H9 (cell line): ENCODE results near the gene LIPE. TPM values are rescaled to one million over a fixed set of nuclear protein-coding genes. Genes with fewer than 3 reads are reported as not detected.

ENCODE experiments used
- DNase-seq: peaks from one replicate; pipeline ENCODE4 v3.0.0-alpha.2; 2017
- H2AFZ ChIP-seq: one replicate; pipeline ENCODE4 v1.6.1; 2013; ENCODE audit warnings: mild to moderate bottlenecking, low read length, control low read depth, moderate library complexity
- H2AK5ac ChIP-seq: 2 replicates; pipeline ENCODE4 v1.6.1; 2013; ENCODE audit warnings: low read length, control low read depth, mixed read lengths; ENCODE audit not compliant: insufficient read length
- H2BK120ac ChIP-seq: one replicate; pipeline ENCODE4 v1.6.1; 2013; ENCODE audit warnings: low read depth, mild to moderate bottlenecking, low read length, control low read depth, inconsistent platforms; ENCODE audit not compliant: poor library complexity, severe bottlenecking
- H2BK12ac ChIP-seq: 2 replicates; pipeline ENCODE4 v1.6.1; 2013; ENCODE audit warnings: low read length, control low read depth, mixed read lengths, low read depth; ENCODE audit not compliant: insufficient read length
- H2BK15ac ChIP-seq: 2 replicates; pipeline ENCODE4 v1.6.1; 2013; ENCODE audit warnings: low read depth, low read length, control low read depth
- H2BK20ac ChIP-seq: one replicate; pipeline ENCODE4 v1.6.1; 2013; ENCODE audit warnings: low read depth, mild to moderate bottlenecking, low read length, control low read depth, inconsistent platforms; ENCODE audit not compliant: poor library complexity, severe bottlenecking
- H2BK5ac ChIP-seq: 2 replicates; pipeline ENCODE4 v1.6.1; 2013; ENCODE audit warnings: low read length, control low read depth, mixed read lengths; ENCODE audit not compliant: insufficient read length
- H3K14ac ChIP-seq: 2 replicates; pipeline ENCODE4 v1.6.1; 2013; ENCODE audit warnings: low read length, control low read depth; ENCODE audit not compliant: insufficient read depth
- H3K18ac ChIP-seq: 2 replicates; pipeline ENCODE4 v1.6.1; 2013; ENCODE audit warnings: low read depth, mild to moderate bottlenecking, mixed read lengths, low read length, control low read depth; ENCODE audit not compliant: insufficient read length
- H3K23ac ChIP-seq: 2 replicates; pipeline ENCODE4 v1.6.1; 2013; ENCODE audit warnings: low read length, control low read depth, mixed read lengths, low read depth; ENCODE audit not compliant: insufficient read length
- H3K23me2 ChIP-seq: 2 replicates; pipeline ENCODE4 v1.6.1; 2013; ENCODE audit warnings: low read depth, mild to moderate bottlenecking, mixed read lengths, low read length, control low read depth; ENCODE audit not compliant: insufficient read length, poor library complexity, severe bottlenecking
- H3K27ac ChIP-seq: 2 replicates; pipeline ENCODE4 v1.5.1; 2013; ENCODE audit warnings: low read length, control low read depth, mixed read lengths, low read depth; ENCODE audit not compliant: insufficient read length
- H3K27me3 ChIP-seq: 2 replicates; pipeline ENCODE4 v1.6.1; 2013; ENCODE audit warnings: low read length, control low read depth, inconsistent platforms; ENCODE audit not compliant: insufficient read depth
- H3K4ac ChIP-seq: 2 replicates; pipeline ENCODE4 v1.6.1; 2013; ENCODE audit warnings: low read depth, mild to moderate bottlenecking, control low read depth, inconsistent platforms, low read length, moderate library complexity
- H3K4me1 ChIP-seq: 2 replicates; pipeline ENCODE4 v1.6.1; 2013; ENCODE audit warnings: low read length, control low read depth, inconsistent platforms; ENCODE audit not compliant: insufficient read depth
- H3K4me2 ChIP-seq: 2 replicates; pipeline ENCODE4 v1.6.1; 2013; ENCODE audit warnings: low read length, control low read depth, mixed read lengths; ENCODE audit not compliant: insufficient read length, insufficient read depth
- H3K56ac ChIP-seq: 2 replicates; pipeline ENCODE4 v1.6.1; 2013; ENCODE audit warnings: low read depth, mild to moderate bottlenecking, mixed read lengths, low read length, control low read depth; ENCODE audit not compliant: insufficient read length
- H3K79me1 ChIP-seq: 2 replicates; pipeline ENCODE4 v1.6.1; 2013; ENCODE audit warnings: low read depth, mild to moderate bottlenecking, moderate library complexity, low read length, control low read depth, inconsistent platforms; ENCODE audit not compliant: insufficient read depth, poor library complexity, severe bottlenecking
- H3K79me2 ChIP-seq: 2 replicates; pipeline ENCODE4 v1.6.1; 2013; ENCODE audit warnings: low read length, control low read depth, inconsistent platforms; ENCODE audit not compliant: insufficient read depth
- H3K9ac ChIP-seq: 2 replicates; pipeline ENCODE4 v1.6.1; 2013; ENCODE audit warnings: low read length, control low read depth, mixed read lengths; ENCODE audit not compliant: insufficient read length; ENCODE audit errors: extremely low read depth
- H3K9me3 ChIP-seq: one replicate; pipeline ENCODE4 v1.6.1; 2013; ENCODE audit warnings: low read depth, low read length, inconsistent platforms; ENCODE audit not compliant: control insufficient read depth
- H3T11ph ChIP-seq: one replicate; pipeline ENCODE4 v1.6.1; 2013; ENCODE audit warnings: mild to moderate bottlenecking, low read length, control low read depth, inconsistent platforms
- H4K20me1 ChIP-seq: one replicate; pipeline ENCODE4 v1.6.1; 2013; ENCODE audit not compliant: control insufficient read depth, insufficient read length, insufficient read depth
- H4K5ac ChIP-seq: 2 replicates; pipeline ENCODE4 v1.6.1; 2013; ENCODE audit warnings: low read depth, mild to moderate bottlenecking, mixed read lengths, low read length, control low read depth; ENCODE audit not compliant: insufficient read length
- H4K8ac ChIP-seq: replicated peaks from 2 replicates; pipeline ENCODE4 v1.6.1; 2013; ENCODE audit warnings: low read length, control low read depth, mixed read lengths, low read depth; ENCODE audit not compliant: insufficient read length
- H4K91ac ChIP-seq: 2 replicates; pipeline ENCODE4 v1.6.1; 2013; ENCODE audit warnings: low read depth, mild to moderate bottlenecking, moderate library complexity, mixed read lengths, low read length, control low read depth; ENCODE audit not compliant: insufficient read length
- H3K27ac Mint-ChIP-seq, 3 experiments: 2 replicates in 2 of 3; 3 replicates in 1 of 3; pipeline ENCODE4 v1.8.0; 2020 to 2021; ENCODE audit warnings: mixed read lengths in 3 of 3, mild to moderate bottlenecking in 1 of 3, moderate library complexity in 1 of 3
- H3K27me3 Mint-ChIP-seq: 2 replicates; pipeline ENCODE4 v1.8.0; 2021; ENCODE audit warnings: low read depth, mild to moderate bottlenecking, moderate library complexity, mixed read lengths
- H3K36me3 Mint-ChIP-seq, 3 experiments: 2 replicates in 2 of 3; 3 replicates in 1 of 3; pipeline ENCODE4 v1.8.0; 2020 to 2021; ENCODE audit warnings: low read depth in 3 of 3, mixed read lengths in 3 of 3; ENCODE audit not compliant: insufficient read depth in 1 of 3
- H3K4me1 Mint-ChIP-seq, 2 experiments: 2 replicates each; pipeline ENCODE4 v1.8.0; 2020; ENCODE audit warnings: mixed read lengths in 2 of 2
- H3K4me3 Mint-ChIP-seq, 2 experiments: 2 replicates in 1 of 2; 3 replicates in 1 of 2; pipeline ENCODE4 v1.8.0; 2020 to 2021; ENCODE audit warnings: mild to moderate bottlenecking in 2 of 2, mixed read lengths in 2 of 2, moderate library complexity in 1 of 2
- H3K9me3 Mint-ChIP-seq, 2 experiments: 2 replicates in 1 of 2; 3 replicates in 1 of 2; pipeline ENCODE4 v1.8.0; 2020; ENCODE audit warnings: mild to moderate bottlenecking in 2 of 2, mixed read lengths in 2 of 2, moderate library complexity in 1 of 2
- WGBS: extraction: QIAGEN DNeasy Blood & Tissue Kit; methylation state at CpG from one replicate; pipeline ENCODE4 v1.1.7; 2013; ENCODE audit warnings: missing lambda C conversion rate, low lambda C conversion rate, mixed read lengths; ENCODE audit not compliant: insufficient read length; ENCODE audit errors: extremely low coverage; 5-methylcytosine and 5-hydroxymethylcytosine counted together
- total RNA-seq: library from RNA; stranded (reverse); gene quantifications from 2 replicates; pipeline ENCODE4 v1.2.1, GENCODE V29; 2021
- TF ChIP-seq, protein P1 (sequence below): fragments of 200-600 bp; sonication (generic); conservative IDR thresholded peaks from 3 replicates; pipeline ENCODE4 v1.8.0; 2021; ENCODE audit warnings: antibody characterized with exemption, mild to moderate bottlenecking

The LIPE gene
- total RNA-seq, 1 experiment from 2014 or later: 6.3 TPM

DNA sequence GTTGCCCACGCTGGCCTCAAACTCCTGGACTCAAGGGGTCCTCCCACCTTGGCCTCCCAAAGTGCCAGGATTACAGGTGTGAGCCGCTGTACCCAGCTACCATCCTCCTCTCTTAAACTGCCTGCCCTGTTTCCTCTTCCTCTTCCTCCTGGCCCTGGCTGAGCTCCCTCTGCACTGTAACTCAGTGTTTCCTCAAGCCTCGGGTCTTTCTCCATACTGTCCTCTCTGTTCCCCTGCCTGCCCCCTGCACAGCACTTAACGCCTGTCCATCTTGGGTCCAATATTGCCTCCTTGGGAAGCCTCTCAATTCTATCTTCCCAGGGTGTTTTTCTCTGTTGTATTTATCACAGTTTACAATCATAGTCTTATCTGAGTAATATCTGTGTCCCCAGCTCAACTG lies 6.1 kb downstream of the LIPE start:
- TF ChIP-seq, protein P1, sequence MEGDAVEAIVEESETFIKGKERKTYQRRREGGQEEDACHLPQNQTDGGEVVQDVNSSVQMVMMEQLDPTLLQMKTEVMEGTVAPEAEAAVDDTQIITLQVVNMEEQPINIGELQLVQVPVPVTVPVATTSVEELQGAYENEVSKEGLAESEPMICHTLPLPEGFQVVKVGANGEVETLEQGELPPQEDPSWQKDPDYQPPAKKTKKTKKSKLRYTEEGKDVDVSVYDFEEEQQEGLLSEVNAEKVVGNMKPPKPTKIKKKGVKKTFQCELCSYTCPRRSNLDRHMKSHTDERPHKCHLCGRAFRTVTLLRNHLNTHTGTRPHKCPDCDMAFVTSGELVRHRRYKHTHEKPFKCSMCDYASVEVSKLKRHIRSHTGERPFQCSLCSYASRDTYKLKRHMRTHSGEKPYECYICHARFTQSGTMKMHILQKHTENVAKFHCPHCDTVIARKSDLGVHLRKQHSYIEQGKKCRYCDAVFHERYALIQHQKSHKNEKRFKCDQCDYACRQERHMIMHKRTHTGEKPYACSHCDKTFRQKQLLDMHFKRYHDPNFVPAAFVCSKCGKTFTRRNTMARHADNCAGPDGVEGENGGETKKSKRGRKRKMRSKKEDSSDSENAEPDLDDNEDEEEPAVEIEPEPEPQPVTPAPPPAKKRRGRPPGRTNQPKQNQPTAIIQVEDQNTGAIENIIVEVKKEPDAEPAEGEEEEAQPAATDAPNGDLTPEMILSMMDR: no peak
- peaks cover 15 to 30% of the 10 kb centered on the region in 2 experiments for H3K4me1 Mint-ChIP-seq
- peaks cover 17% of the 10 kb centered on the region; the same call in 1 of the 2 replicates for H3K27me3 ChIP-seq
- no peak overlapping the region for H3T11ph ChIP-seq
- no peaks in the 10 kb centered on the region for H3K4me1 ChIP-seq
- no peak overlapping the region for H4K8ac ChIP-seq
- H2BK12ac ChIP-seq: no peak overlapping the region
- no peak overlapping the region for H2BK20ac ChIP-seq
- no peak overlapping the region for H4K5ac ChIP-seq
- H2BK15ac ChIP-seq: no peak overlapping the region
- H2BK5ac ChIP-seq: no peak overlapping the region
- no peaks in the 10 kb centered on the region for H3K79me1 ChIP-seq
- H3K56ac ChIP-seq: no peak overlapping the region
- H3K9me3 Mint-ChIP-seq: peaks cover 0 to 3% of the 10 kb centered on the region in 2 experiments; a peak in 3 of 5 replicates
- H3K79me2 ChIP-seq: no peaks in the 10 kb centered on the region
- H4K20me1 ChIP-seq: no peaks in the 10 kb centered on the region
- no peak overlapping the region for H3K4me3 Mint-ChIP-seq
- no peak overlapping the region for H2BK120ac ChIP-seq
- H3K14ac ChIP-seq: no peak overlapping the region
- no peak overlapping the region for H3K27ac Mint-ChIP-seq
- no peak overlapping the region for H3K4ac ChIP-seq
- H3K9me3 ChIP-seq: no peaks in the 10 kb centered on the region
- H4K91ac ChIP-seq: no peak overlapping the region
- no peak overlapping the region for H3K4me2 ChIP-seq
- no peak overlapping the region for H3K27ac ChIP-seq
- H2AFZ ChIP-seq: no peak overlapping the region
- peaks cover 0 to 13% (median 3%) of the 10 kb centered on the region in 3 experiments; a peak in 5 of 7 replicates for H3K36me3 Mint-ChIP-seq
- no peak overlapping the region for H2AK5ac ChIP-seq
- no peak overlapping the region for H3K9ac ChIP-seq
- DNase-seq: no peak
- H3K27me3 Mint-ChIP-seq: peaks cover 93% of the 10 kb centered on the region
- H3K18ac ChIP-seq: no peak overlapping the region
- peaks cover 7% of the 10 kb centered on the region for H3K23me2 ChIP-seq
- no peak overlapping the region for H3K23ac ChIP-seq
- no CpG with 5 or more reads among the region's 4 CpGs for WGBS
